Eye (tissue), 1 donor: ENCODE data around the gene KLK7.
"Not testable (repeated sequence)": the region's sequence is repeated elsewhere in the genome, so short reads cannot be mapped to it uniquely, and the experiment has no call there.

Source experiments
- DNase-seq: peaks from one replicate; pipeline ENCODE4 v3.0.0-alpha.2; 2015

Gene KLK7

DNA sequence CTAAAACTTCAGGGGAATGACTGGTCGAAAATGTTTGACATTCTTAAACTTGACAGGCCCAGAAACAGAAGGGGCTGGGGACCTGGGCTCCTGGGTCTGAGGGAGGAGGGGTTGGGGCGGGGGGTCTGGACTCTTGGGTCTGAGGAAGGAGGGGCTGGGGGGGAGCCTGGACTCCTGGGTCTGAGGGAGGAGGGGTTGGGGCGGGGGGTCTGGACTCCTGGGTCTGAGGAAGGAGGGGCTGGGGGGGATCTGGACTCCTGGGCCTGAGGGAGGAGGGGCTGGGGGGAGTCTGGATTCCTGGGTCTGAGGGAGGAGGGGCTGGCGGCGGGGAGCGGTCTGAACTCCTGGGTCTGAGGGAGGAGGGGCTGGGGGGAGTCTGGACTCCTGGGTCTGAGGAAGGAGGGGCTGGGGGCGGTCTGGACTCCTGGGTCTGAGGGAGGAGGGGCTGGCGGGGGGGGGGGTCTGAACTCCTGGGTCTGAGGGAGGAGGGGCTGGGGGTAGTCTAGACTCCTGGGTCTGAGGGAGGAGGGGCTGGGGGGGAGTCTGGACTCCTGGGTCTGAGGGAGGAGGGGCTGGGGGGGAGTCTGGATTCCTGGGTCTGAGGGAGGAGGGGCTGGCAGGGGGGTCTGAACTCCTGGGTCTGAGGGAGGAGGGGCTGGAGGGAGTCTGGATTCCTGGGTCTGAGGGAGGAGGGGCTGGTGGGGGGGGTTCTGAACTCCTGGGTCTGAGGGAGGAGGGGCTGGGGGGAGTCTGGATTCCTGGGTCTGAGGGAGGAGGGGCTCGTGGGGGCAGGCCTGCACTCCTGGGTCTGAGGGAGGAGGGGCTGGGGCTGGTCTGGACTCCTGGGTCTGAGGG lies 8.8 kb downstream of the KLK7 start:
- no peak for DNase-seq

- no peak for DNase-seq
Measured at GRCh38 chr19:50972795-50973376, 10.8 kb downstream of the KLK7 start.

DNA sequence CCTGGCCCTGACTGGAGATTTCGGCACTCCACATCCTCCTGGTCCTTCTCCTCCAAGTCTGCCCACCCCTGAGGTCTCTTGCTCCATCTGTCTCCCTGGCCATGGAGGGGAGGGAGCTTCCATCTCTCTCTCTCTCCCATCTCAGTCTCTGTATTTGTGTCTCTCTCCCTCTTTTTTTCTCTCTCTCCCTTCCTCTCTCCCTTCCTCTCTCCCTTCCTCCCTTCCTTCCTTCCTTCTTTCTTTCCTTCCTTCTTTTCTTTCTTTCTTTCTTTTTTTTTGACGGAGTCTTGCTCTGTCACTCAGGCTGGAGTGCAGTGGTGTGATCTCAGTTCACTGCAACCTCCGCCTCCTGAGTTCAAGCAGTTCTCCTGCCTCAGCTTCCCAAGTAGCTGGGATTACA lies 13.9 kb downstream of the KLK7 start:
- not testable (repeated sequence) for DNase-seq

DNA sequence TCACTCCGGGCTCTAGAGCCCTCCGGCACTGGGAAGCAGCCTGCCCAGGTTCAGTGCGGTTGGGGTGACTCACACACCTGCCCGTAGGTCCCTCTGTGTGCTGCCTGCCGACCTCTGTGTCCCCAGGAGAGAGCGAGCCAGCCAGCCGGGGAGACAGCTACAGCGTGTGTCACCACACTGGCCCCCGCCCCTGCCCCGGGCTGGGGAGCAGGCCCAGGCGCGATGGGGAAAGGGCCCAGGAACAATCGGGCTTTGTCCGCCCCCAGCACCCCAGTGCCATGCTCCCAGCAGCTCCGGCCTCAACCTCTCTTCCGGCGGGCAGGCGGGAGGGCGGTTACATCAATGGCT lies 14.3 kb downstream of the KLK7 start, which contains the start of gene KLK6:
KLK6 (minus strand) TSS at position 179 of the 348 bp plus-strand sequence. CDS start 1,487 bp downstream, outside the sequence.
- no peak for DNase-seq

DNA sequence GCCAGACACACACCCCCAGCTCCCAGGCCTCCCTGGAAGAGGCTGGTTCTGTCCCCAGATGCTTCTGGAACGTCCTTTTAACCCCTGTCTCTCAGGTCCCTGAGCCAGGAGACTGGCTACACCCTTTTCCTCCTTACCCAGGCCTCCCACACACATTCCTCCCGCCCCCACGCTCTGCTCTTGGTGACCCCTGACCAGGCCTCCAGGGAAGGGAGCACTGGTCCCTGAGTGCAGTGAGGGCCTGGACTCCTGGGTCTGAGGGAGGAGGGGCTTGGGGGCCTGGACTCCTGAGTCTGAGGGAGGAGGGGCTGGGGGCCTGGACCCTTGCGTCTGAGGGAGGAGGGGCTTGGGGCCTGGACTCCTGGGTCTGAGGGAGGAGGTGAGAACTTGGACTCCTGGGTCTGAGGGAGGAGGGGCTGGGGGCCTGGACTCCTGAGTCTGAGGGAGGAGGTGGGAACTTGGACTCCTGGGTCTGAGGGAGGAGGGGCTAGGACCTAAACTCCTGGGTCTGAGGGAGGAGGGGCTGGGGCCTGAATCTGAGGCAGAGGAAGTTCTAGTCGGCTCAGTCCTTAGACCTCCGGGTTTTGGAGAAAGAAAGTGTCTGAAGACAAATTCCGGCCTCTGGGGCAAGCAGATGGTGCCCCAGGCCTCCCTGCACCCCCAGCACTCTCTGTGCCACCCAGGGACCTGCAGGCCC lies 14.9 kb downstream of the KLK7 start:
- peak; percentile 23 for DNase-seq

- peak; percentile 19 for DNase-seq
Measured at GRCh38 chr19:50967929-50968715, 15.6 kb downstream of the KLK7 start.

DNA sequence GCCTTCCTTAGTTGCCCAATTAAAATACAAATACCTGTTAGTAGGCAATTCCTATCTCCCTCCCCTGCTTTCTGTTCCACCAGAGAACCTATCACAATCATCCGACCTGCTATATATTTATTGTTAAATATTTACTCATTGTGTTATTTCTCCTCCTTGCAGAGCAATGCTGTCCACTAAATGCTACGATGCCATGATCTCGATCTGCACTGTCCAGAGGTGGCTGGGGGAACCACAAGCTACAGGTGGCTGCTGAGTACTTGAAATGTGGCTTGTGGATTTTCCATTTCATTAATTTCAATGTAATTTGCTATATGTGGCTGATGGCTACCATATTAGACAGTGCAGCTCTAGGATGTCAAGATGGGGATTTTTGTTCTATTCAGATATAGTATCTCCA lies 19.5 kb downstream of the KLK7 start:
- no peak for DNase-seq

DNA sequence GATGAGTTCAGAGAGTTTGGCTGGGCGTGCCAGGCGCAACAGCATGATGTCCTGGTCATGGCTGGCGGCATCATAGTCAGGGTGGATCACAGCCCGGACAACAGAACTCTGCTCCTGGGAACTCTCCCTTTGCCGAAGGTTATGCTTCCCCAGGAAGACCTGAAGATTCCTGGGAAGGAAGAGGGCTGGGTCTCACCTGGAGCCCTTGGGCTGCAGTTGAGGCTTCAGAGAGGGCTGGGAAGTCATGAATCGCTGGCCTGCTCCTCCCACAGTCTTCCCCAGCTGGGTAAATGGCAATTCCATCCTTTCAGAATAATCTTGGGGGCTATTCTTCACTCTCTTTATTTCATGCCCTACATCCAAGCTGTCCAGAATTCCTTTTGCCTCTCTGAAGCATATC lies 20.3 kb downstream of the KLK7 start:
- DNase-seq: no peak

DNA sequence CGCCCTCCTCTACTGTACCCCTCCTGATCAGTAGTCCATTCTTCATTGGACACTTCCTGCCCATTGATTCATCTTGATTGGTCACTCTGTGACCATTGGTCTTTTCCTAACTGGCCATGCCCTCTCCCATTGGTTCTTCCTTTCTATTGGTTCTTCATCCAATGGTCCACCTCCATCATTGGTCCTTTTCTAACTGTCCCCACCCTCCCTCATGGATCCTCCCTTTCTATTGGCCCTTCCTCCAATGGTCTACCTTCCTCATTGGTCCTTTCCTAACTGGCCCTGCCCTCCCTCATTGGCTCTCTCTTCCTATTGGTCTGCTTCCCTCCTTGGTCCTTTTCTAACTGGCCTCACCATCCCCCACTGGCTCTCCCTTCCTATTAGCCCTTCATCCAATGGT lies 21.5 kb downstream of the KLK7 start:
- no peak for DNase-seq

DNA sequence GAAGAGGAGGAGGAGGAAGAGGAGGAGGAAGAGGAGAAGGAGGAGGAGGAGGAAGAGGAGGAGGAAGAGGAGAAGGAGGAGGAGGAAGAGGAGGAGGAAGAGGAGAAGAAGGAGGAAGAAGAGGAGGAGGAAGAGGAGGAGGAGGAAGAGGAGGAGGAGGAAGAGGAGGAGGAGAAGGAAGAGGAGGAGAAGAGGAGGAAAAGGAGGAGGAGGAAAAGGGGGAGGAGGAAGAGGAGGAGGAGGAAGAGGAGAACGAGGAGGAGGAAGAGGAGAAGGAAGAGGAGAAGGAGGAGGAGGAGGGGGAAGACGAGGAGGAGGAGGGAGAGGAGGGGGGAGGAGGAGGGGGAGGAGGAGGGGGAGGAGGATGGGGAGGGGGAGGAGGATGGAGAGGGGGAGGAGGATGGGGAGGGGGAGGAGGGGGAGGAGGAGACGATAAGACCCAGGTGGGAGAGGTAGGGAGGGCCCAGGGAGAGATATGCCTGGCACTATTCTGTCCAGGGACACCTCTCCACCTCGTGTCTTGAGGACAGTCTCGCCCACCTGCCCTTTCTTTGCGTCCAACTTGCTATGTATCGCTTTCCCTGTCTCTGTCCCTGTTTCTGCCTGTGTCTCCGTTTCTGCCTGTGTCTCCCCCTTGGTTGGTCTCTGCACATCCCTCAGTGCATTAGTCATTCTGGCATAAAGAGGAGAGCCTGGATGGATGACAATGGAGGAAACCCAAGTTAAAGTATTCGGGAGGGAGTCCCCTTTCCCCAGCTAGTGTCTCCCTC lies 23.8 kb downstream of the KLK7 start:
- DNase-seq: no peak

DNA sequence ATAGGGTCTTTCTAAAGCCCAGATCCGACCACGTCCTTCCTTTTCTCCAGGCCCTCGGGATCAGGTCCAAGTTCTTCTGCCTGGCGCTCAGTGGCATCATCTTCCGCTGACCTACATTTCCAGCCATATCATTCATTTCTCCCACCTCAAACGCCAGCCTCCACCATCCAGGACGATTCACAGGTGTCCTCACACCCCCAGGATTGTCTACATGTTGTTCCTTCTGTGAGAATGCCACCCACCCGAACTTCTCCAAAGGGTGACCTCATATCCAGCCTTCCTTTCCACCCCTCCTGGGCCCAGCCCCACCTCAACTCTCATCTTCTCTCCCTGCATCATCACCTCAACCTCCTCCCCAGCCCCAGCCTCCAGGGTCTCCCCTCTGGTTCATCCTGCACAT lies 26.1 kb downstream of the KLK7 start:
- DNase-seq: no peak

- DNase-seq: no peak
Measured at GRCh38 chr19:50952910-50953309, 30.8 kb downstream of the KLK7 start, which contains the start of gene KLK5. TSS of gene KLK5 (minus strand) at chr19:50953038. CDS start at chr19:50952657, 381 bp downstream.

DNA sequence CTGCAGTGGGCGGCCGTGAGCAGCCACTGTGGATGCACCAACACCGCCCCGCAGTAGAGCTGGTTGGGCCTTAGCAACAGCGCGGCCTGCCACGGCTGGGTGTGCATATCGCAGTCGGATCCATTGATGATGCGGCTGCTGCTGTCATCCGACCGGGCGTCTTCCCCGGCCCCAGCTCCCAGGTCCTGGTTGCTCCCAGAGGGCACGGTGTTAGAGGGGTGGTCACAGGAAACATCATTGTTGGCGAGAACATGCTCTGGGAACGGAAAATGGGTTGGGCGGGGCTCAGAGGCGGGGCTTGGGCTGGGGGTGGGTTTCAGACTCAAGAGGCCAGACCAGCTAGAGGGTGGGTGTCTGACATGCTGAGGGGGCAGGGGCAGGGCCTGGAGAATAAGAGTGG lies 33.9 kb downstream of the KLK7 start:
- DNase-seq: no peak

DNA sequence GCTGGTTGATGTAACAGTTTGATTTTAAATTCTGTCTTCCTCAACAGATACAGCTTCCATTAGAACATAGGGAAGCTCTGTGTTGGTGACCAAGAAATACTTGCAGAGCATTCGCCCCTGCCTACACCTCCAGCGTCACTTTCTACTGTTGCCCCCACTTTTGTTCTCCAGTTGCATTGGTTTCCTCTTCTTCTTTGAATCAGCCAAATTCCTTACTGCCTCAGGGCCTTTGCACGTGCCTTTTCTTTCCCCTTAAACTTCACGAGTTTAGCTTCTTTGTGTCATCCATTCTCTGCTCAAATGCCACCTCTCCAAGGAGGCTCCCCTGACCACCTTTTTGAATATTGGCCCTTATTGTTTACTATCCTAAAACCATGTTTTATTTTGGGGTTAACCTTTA lies 36.6 kb downstream of the KLK7 start:
- no peak for DNase-seq

GRCh38 chr19:50944795-50945194 lies 38.9 kb downstream of the KLK7 start:
- DNase-seq: no peak

DNA sequence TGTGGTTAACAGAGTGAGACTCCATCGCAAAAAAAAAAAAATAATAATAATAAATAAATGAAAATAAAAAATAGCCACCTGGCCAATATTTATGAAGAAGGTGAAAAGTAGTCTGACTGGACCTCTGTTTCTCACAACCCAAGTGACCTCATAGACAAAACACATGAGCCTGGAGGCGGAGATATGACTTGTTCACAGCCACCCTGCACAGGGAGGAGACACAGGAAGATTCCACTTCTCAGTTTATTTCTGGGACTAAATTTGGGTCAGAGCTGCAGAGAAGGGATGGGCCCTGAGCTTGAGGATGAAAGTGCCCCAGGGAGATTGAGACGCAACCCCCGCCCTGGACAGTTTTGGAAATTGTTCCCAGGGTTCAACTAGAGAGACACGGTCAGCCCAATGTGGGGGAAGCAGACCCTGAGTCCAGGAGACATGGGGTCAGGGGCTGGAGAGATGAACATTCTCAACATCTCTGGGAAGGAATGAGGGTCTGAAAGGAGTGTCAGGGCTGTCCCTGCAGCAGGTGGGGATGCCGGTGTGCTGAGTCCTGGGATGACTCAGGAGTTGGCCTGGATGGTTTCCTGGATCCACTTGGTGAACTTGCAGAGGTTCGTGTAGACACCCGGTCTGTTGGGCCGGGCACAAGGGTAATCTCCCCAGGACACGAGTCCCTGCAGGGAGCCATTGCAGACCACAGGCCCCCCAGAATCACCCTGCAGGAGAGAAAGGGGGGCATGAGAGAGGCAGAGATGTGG lies 40.5 kb downstream of the KLK7 start:
- no peak for DNase-seq

DNA sequence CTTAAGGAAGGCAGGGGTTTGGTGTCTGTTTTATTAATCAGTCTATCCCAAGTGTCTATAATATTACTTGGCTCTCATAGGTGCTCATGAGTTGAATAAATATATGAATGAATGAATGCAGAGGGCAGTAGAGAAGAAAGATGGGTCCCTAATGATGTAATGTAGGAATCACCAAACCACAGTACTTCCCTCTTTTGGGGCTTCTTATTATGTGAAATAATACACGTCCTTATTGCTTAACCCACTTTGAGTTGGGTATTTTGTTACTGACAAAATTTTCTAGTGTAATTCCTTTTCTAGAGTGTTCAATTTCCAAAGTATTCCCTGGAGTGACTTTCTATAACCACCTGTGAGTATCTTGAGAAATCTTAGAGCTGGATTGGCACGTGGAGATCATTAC lies 44.1 kb downstream of the KLK7 start:
- DNase-seq: no peak

- DNase-seq: no peak
Measured at GRCh38 chr19:50933640-50934039, 50.1 kb downstream of the KLK7 start.

GRCh38 chr19:50932690-50933083 lies 51.0 kb downstream of the KLK7 start:
- DNase-seq: no peak

GRCh38 chr19:50932018-50932689 lies 51.6 kb downstream of the KLK7 start:
- no peak for DNase-seq

GRCh38 chr19:50931023-50931422 lies 52.7 kb downstream of the KLK7 start:
- no peak for DNase-seq
